Hematopoietic multipotent progenitor cell treated with erythropoietin and hydrocortisone succinate and interleukin-3 and kit ligand, for 15 days (in vitro differentiated cells): Measurements from ENCODE around the gene TF.

ENCODE experiments used
- DNase-seq: peaks from one replicate; pipeline ENCODE4 v3.0.0-alpha.2; 2015; ENCODE audit warnings: low spot score

TF gene

DNA sequence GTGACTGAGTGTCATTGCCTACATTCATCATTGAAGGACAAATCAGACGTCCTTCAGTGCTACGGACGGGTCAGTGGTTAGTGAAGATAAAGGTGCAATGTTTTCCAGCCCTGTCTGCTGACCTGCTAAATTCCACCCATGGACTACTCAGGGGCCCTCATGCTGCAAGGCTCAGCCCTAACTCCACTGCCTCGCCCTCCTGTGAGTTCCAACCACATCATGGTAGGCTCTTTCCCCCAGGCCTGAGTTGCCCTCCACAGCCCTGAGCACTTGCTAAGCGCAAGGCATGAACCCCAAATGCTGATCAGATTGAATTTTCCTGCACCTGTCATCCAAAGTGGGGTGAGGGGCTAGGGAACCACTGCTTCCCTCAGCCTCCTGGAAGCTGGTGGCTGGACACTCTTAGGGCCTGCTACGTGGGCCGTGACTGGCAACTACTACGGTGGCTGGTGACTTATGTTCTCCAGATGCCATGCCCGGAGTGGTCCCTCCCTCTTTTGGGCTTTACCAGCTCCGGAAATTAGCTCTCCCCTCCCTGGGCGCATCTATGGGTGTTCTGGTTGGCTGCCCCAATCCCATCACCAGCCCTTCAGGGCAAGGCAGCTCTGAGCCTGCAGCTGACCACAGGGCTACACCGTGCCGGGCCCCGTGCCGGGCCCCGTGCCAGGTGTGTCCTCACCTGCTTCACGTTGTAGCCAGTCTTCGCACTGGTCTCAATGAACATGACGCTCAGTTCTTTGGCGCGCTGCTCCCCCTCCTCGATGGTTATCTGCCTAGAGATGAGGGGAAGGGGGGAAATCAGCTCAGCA lies 91.5 kb downstream of the TF start:
- DNase-seq: no peak

DNA sequence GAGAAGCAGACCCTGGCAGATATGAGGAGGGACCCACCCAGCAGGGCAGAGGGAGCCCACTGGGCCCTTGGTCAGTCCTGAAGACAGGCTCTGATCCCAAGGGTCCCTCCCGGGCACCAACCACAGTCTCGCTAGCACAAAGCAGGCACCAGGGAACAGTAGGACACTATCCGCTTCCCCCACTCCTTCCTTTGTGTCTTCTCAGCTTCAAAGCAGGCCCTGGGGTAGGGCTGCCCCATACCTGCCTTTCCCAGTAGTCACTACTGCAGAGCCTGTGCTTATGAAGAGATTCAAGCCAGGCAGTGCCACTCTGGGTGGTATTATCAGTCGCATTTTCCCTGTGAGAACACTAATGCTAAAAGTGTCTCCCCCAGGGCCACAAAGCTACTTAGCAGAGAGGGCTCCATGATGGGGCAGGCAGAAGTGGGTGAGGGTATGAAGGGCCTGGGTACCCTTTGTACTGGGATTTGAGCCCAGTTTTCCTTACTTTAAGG lies 92.2 kb downstream of the TF start:
- DNase-seq: no peak

DNA sequence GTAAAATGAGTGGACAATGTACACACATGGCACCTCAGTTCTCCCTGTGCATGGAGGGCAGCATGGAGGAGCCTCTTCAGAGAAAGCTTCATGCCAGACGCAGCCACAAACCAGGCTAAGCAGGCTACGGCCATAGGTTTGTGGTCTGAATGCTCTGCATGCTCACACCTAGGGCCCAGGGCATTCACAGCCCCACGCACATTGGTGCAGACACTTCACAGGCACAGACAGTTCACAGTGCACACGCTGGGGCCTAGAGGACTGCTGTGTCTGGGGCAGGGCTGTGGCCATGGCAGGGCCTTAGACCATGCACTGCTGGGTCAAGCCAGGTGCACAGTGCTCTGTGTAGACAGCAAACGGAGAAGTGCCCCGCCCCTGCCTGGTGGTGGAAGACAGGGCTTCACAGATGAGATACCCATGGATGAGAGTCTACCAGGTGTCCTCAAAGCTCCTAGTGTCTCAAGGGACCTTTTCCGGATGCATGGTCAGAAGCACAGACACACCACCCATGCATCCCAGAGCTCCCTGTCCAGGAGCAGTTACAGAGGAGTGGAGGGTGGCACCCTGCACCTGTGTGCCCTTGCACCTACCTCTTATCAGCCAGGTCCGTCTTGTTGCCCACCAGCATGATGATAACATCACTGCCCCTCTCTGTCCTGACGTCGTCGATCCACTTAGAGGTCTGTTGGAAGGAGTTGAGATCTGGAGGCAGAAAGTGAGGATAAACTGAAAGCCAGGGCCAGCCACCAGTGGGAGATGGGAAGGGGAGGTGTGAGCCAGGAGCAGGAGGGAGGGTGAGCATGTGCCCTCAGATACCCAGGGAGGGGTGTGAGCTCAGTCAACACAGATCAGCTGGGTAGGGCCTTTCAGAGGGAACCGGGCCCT lies 93.0 kb downstream of the TF start:
- no peak for DNase-seq

DNA sequence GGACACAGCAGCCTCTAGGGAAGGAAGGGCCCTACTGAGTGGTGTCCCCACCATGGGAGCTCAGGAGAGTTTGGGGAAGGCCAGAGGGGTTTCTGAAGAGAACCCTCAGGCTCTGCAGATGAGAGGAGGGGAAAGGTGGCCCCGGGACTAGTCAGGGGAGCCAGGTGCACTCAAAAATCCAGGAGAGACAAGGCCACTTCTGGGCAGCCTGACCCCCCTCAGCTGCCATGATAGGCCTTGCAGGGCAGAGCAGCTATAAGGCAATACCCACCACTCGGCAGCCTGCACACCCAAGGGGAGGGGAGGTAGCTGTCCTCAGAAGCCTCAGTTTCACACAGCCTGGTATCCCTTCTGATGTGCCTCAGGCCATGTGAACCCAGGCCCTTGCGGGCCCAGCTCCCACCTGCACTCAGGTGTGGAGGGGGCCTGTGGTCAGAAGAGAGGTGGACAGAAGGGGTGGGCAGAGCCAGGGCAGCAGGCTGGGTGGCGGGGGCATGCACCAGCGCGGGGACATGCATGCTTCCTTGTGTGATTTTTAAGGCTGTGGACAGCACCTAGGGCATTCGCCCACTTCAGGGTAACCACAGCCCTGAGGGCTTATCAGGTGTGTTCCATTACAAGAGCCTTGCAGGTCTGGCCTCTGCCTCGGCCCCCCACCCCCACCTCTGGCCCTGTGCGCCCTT lies 94.0 kb downstream of the TF start:
- DNase-seq: no peak

DNA sequence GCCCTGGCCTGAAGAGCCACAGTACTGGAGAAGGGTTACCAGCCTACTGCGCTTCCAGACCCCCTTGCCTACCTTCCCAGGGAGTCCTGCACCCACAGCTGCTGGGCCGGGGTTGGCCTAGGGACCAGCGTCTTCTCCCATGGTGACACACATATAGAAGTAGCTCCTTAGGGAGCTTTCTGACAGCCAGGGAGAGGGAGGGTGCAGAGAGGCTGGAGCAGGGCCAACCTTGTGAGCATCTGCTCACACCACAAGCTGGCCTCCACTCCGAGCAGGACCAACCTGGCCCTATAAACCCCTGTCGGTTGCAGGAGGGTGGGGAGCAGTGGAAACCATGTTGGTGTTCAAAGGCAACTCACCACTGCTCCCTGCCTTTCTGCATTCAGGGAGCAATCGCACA lies 94.6 kb downstream of the TF start:
- DNase-seq: no peak

DNA sequence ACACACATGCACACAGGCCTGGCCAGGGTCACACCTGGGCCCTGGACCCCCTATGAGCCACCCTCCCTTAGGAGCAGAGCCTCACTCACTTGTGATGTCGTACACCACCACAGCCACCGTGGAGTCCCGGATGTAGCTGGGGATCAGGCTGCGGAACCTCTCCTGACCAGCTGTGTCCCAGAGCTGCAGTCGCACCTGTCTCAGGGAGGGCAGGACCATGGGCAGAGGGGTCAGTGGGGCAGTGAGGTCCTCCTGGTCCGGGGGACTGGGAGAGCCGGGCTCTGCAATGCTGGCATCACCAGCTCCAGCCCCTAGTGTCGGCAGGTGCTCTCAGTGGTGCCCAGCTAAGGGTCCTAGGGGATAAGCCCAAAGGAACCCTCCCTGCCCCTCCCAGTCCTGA lies 95.0 kb downstream of the TF start:
- no peak for DNase-seq

DNA sequence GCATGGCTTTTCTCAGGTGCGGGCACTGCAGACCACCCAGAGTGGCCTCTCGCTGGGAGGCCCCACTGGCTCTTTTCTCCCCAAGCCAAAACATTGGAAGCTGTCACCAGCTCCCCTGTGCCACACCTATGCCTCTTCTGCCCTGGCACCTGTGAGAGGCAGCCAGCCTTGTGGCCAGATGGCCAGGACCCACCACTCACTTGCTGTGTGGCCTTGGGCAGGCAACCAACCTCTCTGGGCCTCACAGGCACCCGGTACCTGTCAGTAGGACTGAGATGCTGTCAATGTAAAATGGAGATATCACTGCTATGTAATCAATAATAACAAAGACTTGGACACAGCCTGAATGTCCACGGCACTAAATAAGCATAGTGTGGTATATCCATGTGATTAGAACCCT lies 96.0 kb downstream of the TF start:
- no peak for DNase-seq

DNA sequence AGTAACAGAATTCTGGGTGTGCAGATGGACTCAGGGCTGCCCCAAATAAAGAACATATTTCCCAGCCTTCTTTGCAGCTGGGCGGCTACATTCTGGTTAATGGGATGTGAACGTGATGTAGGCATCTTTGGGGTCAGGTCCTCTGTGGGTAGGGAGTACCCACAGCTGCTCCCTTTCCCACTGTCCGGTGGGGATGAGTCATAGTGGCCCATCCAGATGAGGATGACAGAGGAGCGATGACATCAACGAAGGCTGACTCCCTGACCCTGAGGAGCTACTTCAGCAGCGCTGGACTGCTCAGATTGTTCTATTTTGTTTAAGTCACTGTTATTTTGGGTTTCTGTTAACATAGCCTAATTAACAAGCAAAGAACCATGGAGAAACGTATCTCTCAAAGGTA lies 97.4 kb downstream of the TF start:
- DNase-seq: no peak

DNA sequence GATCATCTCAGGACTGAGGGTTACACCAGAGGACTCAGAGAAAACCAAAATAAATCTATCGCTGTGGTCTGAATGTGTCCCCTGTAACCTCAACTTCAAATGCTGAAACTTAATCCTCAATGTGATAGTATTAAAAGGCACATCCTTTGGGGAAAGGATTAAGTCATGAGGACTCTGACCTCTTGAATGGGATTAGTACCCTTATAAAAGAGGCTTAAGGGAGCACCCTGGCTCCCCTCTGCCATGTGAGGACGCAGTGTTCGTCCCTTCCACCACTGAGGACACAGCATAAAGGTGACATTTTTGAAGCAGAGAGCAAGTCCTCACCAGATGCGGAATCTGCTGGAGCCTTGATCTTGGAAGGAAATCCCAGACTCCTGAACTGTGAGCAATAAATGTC lies 98.9 kb downstream of the TF start:
- DNase-seq: no peak
